ENCODE measurements around the gene MIB1. TPM values are rescaled to one million over a fixed set of nuclear protein-coding genes. Genes with fewer than 3 reads are reported as not detected.

MIB1 gene
- total RNA-seq, 1 experiment from 2014 or later, result 48.8 TPM

GRCh38 chr18:21808185-21808584 lies 67.6 kb downstream of the MIB1 start:
- Histone ChIP-seq H4K91ac (ENCODE audit: insufficient read length, low read depth, low read length) (no peak overlapping the region), H3K18ac (ENCODE audit: insufficient read length, low read depth, low read length) (no peak overlapping the region), H3K23me2 (ENCODE audit: insufficient read length, low read depth, low read length, poor library complexity, severe bottlenecking) (no peaks in the 10 kb centered on the region), H3K9me3 (ENCODE audit: control insufficient read depth, low read depth, low read length) (no peaks in the 10 kb centered on the region), H2BK20ac (ENCODE audit: low read depth, low read length, poor library complexity, severe bottlenecking) (no peak overlapping the region), H2BK5ac (ENCODE audit: insufficient read length, low read length) (no peak overlapping the region), H3K4me1 (ENCODE audit: insufficient read depth, low read length) (no peaks in the 10 kb centered on the region), H3K4me2 (ENCODE audit: insufficient read depth, insufficient read length, low read length) (no peak overlapping the region), H3K23ac (ENCODE audit: insufficient read length, low read depth, low read length) (no peak overlapping the region), H2AK5ac (ENCODE audit: insufficient read length, low read length) (no peak overlapping the region), H4K8ac (replicated peaks; ENCODE audit: insufficient read length, low read depth, low read length) (no peak overlapping the region), H2BK15ac (ENCODE audit: low read depth, low read length) (no peak overlapping the region), H3K56ac (ENCODE audit: insufficient read length, low read depth, low read length) (no peak overlapping the region), H4K20me1 (ENCODE audit: control insufficient read depth, insufficient read depth, insufficient read length) (no peaks in the 10 kb centered on the region), H3T11ph (ENCODE audit: low read length) (no peak overlapping the region), H2BK12ac (ENCODE audit: insufficient read length, low read depth, low read length) (no peak overlapping the region), H3K79me1 (ENCODE audit: insufficient read depth, low read depth, low read length, poor library complexity, severe bottlenecking) (no peaks in the 10 kb centered on the region), H3K27me3 (ENCODE audit: insufficient read depth, low read length) (no peaks in the 10 kb centered on the region), H3K9ac (ENCODE audit: extremely low read depth, insufficient read length, low read length) (no peak overlapping the region), H2AFZ (ENCODE audit: low read length) (no peak overlapping the region), H4K5ac (ENCODE audit: insufficient read length, low read depth, low read length) (no peak overlapping the region), H2BK120ac (ENCODE audit: low read depth, low read length, poor library complexity, severe bottlenecking) (no peak overlapping the region), H3K27ac (ENCODE audit: insufficient read length, low read depth, low read length) (no peak overlapping the region), H3K4ac (ENCODE audit: low read depth, low read length) (no peak overlapping the region), H3K14ac (ENCODE audit: insufficient read depth, low read length) (no peak overlapping the region), H3K79me2 (ENCODE audit: insufficient read depth, low read length) (no peaks in the 10 kb centered on the region)
- H3K9me3 Mint-ChIP-seq, result peaks cover 14 to 19% of the 10 kb centered on the region in 2 experiments
- H3K27ac Mint-ChIP-seq, result no peak overlapping the region
- TF ChIP-seq, protein P1, sequence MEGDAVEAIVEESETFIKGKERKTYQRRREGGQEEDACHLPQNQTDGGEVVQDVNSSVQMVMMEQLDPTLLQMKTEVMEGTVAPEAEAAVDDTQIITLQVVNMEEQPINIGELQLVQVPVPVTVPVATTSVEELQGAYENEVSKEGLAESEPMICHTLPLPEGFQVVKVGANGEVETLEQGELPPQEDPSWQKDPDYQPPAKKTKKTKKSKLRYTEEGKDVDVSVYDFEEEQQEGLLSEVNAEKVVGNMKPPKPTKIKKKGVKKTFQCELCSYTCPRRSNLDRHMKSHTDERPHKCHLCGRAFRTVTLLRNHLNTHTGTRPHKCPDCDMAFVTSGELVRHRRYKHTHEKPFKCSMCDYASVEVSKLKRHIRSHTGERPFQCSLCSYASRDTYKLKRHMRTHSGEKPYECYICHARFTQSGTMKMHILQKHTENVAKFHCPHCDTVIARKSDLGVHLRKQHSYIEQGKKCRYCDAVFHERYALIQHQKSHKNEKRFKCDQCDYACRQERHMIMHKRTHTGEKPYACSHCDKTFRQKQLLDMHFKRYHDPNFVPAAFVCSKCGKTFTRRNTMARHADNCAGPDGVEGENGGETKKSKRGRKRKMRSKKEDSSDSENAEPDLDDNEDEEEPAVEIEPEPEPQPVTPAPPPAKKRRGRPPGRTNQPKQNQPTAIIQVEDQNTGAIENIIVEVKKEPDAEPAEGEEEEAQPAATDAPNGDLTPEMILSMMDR (conservative IDR thresholded peaks at IDR 0.05), result no peak
- whole genome bisulfite sequencing (ENCODE audit: extremely low coverage, insufficient read length, low lambda C conversion rate), result no CpG with 5 or more reads among the region's 3 CpGs
- no peak overlapping the region for H3K4me3 Mint-ChIP-seq
- no peak for DNase-seq
- H3K27me3 Mint-ChIP-seq (ENCODE audit: low read depth), result no peaks in the 10 kb centered on the region
- no peaks in the 10 kb centered on the region; a peak in 1 of 4 replicates for H3K4me1 Mint-ChIP-seq
- H3K36me3 Mint-ChIP-seq (ENCODE audit: insufficient read depth in 1 of 3, low read depth in 3 of 3), result peaks cover 44 to 66% (median 64%) of the 10 kb centered on the region in 3 experiments

Measured in H9 (cell line).